ENCODE data around the gene MEOX2.

GRCh38 chr7:15586266-15586665 lies 100.2 kb downstream of the MEOX2 start:
- TF ChIP-seq, protein P1, sequence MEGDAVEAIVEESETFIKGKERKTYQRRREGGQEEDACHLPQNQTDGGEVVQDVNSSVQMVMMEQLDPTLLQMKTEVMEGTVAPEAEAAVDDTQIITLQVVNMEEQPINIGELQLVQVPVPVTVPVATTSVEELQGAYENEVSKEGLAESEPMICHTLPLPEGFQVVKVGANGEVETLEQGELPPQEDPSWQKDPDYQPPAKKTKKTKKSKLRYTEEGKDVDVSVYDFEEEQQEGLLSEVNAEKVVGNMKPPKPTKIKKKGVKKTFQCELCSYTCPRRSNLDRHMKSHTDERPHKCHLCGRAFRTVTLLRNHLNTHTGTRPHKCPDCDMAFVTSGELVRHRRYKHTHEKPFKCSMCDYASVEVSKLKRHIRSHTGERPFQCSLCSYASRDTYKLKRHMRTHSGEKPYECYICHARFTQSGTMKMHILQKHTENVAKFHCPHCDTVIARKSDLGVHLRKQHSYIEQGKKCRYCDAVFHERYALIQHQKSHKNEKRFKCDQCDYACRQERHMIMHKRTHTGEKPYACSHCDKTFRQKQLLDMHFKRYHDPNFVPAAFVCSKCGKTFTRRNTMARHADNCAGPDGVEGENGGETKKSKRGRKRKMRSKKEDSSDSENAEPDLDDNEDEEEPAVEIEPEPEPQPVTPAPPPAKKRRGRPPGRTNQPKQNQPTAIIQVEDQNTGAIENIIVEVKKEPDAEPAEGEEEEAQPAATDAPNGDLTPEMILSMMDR (IDR thresholded peaks at IDR 0.05), result no peak
- TF ChIP-seq POLR2A (IDR thresholded peaks at IDR 0.05), result no peak

Measured in testis (tissue), 2 donors.